OCI-LY3 (cell line): ENCODE results near the gene CTNNBL1.

Experiments used
- H2AFZ ChIP-seq: fragments of 200-600, 300-600 bp; shearing (Covaris generic); 2 replicates; pipeline ENCODE4 v1.6.0; 2014; ENCODE audit warnings: antibody characterized with exemption, low read depth, low read length
- H3K27ac ChIP-seq: fragments of 200-600, 300-600 bp; sonication (generic); 2 replicates; pipeline ENCODE4 v1.5.1; 2014; ENCODE audit warnings: mild to moderate bottlenecking, low read length, moderate library complexity, mixed read lengths
- H3K27me3 ChIP-seq: fragments of 200-600, 300-600 bp; sonication (generic); 2 replicates; pipeline ENCODE4 v1.6.1; 2014; ENCODE audit warnings: low read depth, low read length, mixed read lengths
- H3K36me3 ChIP-seq: fragments of 200-600, 300-600 bp; sonication (generic); replicated peaks from 2 replicates; pipeline ENCODE3; 2014; ENCODE audit warnings: low read depth, low read length, mixed read lengths
- H3K4me1 ChIP-seq: fragments of 300-600, 200-600 bp; sonication (generic); 2 replicates; pipeline ENCODE4 v1.6.1; 2014; ENCODE audit warnings: low read length, mixed read lengths
- H3K4me2 ChIP-seq: fragments of 200-600, 300-600 bp; sonication (generic); 2 replicates; pipeline ENCODE4 v1.6.1; 2014; ENCODE audit warnings: low read length, mixed read lengths
- H3K4me3 ChIP-seq: fragments of 300-600, 200-600 bp; sonication (generic); 2 replicates; pipeline ENCODE4 v1.5.1; 2014; ENCODE audit warnings: antibody characterized with exemption, mild to moderate bottlenecking, low read length, moderate library complexity
- H3K79me2 ChIP-seq: fragments of 300-600, 200-600 bp; shearing (Covaris generic); 2 replicates; pipeline ENCODE4 v1.6.1; 2014; ENCODE audit warnings: mild to moderate bottlenecking, low read length, mixed read lengths
- H3K9ac ChIP-seq: fragments of 300-600, 200-600 bp; shearing (Covaris generic); 2 replicates; pipeline ENCODE4 v1.6.0; 2014; ENCODE audit warnings: mild to moderate bottlenecking, low read length, moderate library complexity
- H3K9me3 ChIP-seq: fragments of 200-600, 300-600 bp; shearing (Covaris generic); 2 replicates; pipeline ENCODE4 v1.6.1; 2014; ENCODE audit warnings: low read length, mixed read lengths; ENCODE audit not compliant: insufficient read depth
- H4K20me1 ChIP-seq: fragments of 200-600, 300-600 bp; sonication (generic); 2 replicates; pipeline ENCODE4 v1.6.1; 2016; ENCODE audit warnings: low read length, mixed read lengths; ENCODE audit not compliant: insufficient read depth
- CTCF ChIP-seq: fragments of 200-600, 300-600 bp; sonication (generic); IDR thresholded peaks from 2 replicates; pipeline ENCODE4 v1.5.1; 2014; ENCODE audit warnings: antibody characterized with exemption, low read length, low read depth
- EZH2phosphoT487 ChIP-seq: fragments of 200-600 bp; shearing (Covaris generic); IDR thresholded peaks from 2 replicates; pipeline ENCODE4 v1.6.1; 2018; ENCODE audit warnings: antibody characterized with exemption, mixed run types, low read depth

Gene CTNNBL1

GRCh38 chr20:37839955-37840354, 146.1 kb downstream of the CTNNBL1 start:
- Histone ChIP-seq H3K9me3 (no peaks in the 10 kb centered on the region), H2AFZ (no peak overlapping the region), H3K27me3 (no peaks in the 10 kb centered on the region), H3K36me3 (peaks cover 28% of the 10 kb centered on the region), H4K20me1 (peaks cover 4% of the 10 kb centered on the region; the same call in 1 of the 2 replicates), H3K9ac (no peak overlapping the region), H3K4me3 (no peak overlapping the region), H3K27ac (no peak overlapping the region), H3K79me2 (no peaks in the 10 kb centered on the region), H3K4me1 (no peaks in the 10 kb centered on the region), H3K4me2 (no peak overlapping the region)
- no peak for TF ChIP-seq CTCF
- TF ChIP-seq EZH2phosphoT487: no peak

- Histone ChIP-seq H4K20me1 (no peaks in the 10 kb centered on the region), H3K27ac (no peak overlapping the region), H3K79me2 (no peaks in the 10 kb centered on the region), H3K9me3 (no peaks in the 10 kb centered on the region), H3K4me2 (no peak overlapping the region), H3K4me1 (no peaks in the 10 kb centered on the region), H2AFZ (no peak overlapping the region), H3K27me3 (no peaks in the 10 kb centered on the region), H3K4me3 (no peak overlapping the region), H3K9ac (no peak overlapping the region), H3K36me3 (peaks cover 34% of the 10 kb centered on the region)
- no peak for TF ChIP-seq CTCF
- TF ChIP-seq EZH2phosphoT487: no peak
These were observed 147.6 kb downstream of the CTNNBL1 start for GRCh38 chr20:37841389-37841788.

GRCh38 chr20:37841971-37842370, 148.1 kb downstream of the CTNNBL1 start:
- no peaks in the 10 kb centered on the region for H4K20me1 ChIP-seq
- H3K27ac ChIP-seq: no peak overlapping the region
- no peak overlapping the region for H3K4me3 ChIP-seq
- H3K9me3 ChIP-seq: no peaks in the 10 kb centered on the region
- peaks cover 34% of the 10 kb centered on the region for H3K36me3 ChIP-seq
- no peak overlapping the region for H3K9ac ChIP-seq
- H3K79me2 ChIP-seq: no peaks in the 10 kb centered on the region
- H3K27me3 ChIP-seq: no peaks in the 10 kb centered on the region
- no peak overlapping the region for H3K4me2 ChIP-seq
- no peak overlapping the region for H2AFZ ChIP-seq
- TF ChIP-seq CTCF (no peak), EZH2phosphoT487 (no peak)
- no peaks in the 10 kb centered on the region for H3K4me1 ChIP-seq

- H3K4me2 ChIP-seq: no peak overlapping the region
- no peak overlapping the region for H3K27ac ChIP-seq
- no peak overlapping the region for H3K4me3 ChIP-seq
These were observed 151.4 kb downstream of the CTNNBL1 start for GRCh38 chr20:37845241-37845681.

More at GRCh38 chr20:37845241-37845681, 151.4 kb downstream of the CTNNBL1 start:
- peaks cover 51% of the 10 kb centered on the region for H3K36me3 ChIP-seq
- no peaks in the 10 kb centered on the region for H3K27me3 ChIP-seq
- H4K20me1 ChIP-seq: no peaks in the 10 kb centered on the region
- no peaks in the 10 kb centered on the region for H3K4me1 ChIP-seq
- H3K79me2 ChIP-seq: no peaks in the 10 kb centered on the region
- no peak overlapping the region for H3K9ac ChIP-seq
- TF ChIP-seq CTCF (no peak), EZH2phosphoT487 (no peak)
- H3K9me3 ChIP-seq: no peaks in the 10 kb centered on the region
- no peak overlapping the region for H2AFZ ChIP-seq
